Fibroblast of lung (primary cell): ENCODE measurements around the gene LSM14B.

ENCODE experiments used
- CTCF ChIP-seq, 2 donors: IDR thresholded peaks in 1 of 2; conservative IDR thresholded peaks in 1 of 2; 1 replicate in 1 of 2; 2 replicates in 1 of 2; pipeline ENCODE4 v1.5.1; 2011 to 2012; ENCODE audit warnings: low read length in 2 of 2, control low read depth in 1 of 2, inconsistent platforms in 1 of 2, low read depth in 1 of 2, mild to moderate bottlenecking in 1 of 2
- EZH2 ChIP-seq: IDR thresholded peaks from 2 replicates; pipeline ENCODE4 v1.5.1; 2012; ENCODE audit warnings: low read length, control low read depth, mild to moderate bottlenecking; ENCODE audit errors: missing control alignments

DNA sequence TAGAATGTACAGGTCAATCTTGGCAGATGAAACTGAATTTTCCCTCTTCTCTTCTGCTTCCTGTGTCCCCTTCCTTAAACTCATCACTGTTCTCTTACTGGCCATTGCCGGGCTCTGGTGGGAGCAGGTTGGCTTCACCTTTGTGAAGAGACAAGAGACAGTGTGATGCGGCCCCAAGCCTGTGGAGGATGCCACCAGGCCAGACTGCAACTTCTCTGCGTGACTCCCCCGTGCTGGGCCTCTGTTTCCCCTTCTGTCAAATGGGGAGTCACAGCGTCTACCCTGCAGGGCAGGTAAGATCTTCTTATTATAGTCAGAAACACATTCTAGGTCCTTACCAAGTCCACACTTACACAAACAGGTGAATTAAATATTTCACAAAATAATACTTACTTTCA lies 1.9 kb upstream of the LSM14B start:
- TF ChIP-seq CTCF (conservative IDR thresholded peaks at IDR 0.05 in 1 of 2, IDR thresholded peaks at IDR 0.05 in 1 of 2; ENCODE audit: low read depth in 1 of 2, low read length in 2 of 2) (no peak), EZH2 (no peak)
